Activated CD8-positive, alpha-beta memory T cell treated with anti-CD3 and anti-CD28 coated beads, Interleukin-2, amount 10 ng/mL, durations not matched to agents 7 days and 5 days (primary cell): ENCODE results near the gene CEP43. TPM values are rescaled to one million over a fixed set of nuclear protein-coding genes. Genes with fewer than 3 reads are reported as not detected.
A peak's percentile ranks its signal among the peaks of the same experiment; 100 is the strongest.

Source experiments
- ATAC-seq: fragments of 150-1000 bp; cut with Tn5 transposase; one replicate; pipeline ENCODE4 v1.10.0; 2021; ENCODE audit warnings: moderate library complexity
- CTCF ChIA-PET: fragments of 350-600 bp; sonication (Branson Sonifier 250); formaldehyde crosslinking; loops from one replicate; lab custom pipeline; 2021; ENCODE audit warnings: antibody characterized with exemption; lab: Charles Lee
- DNase-seq: peaks from one replicate; pipeline ENCODE4 v3.0.0-alpha.2; 2020
- H3K27ac Mint-ChIP-seq: one replicate; pipeline ENCODE4 v1.8.0; 2021; ENCODE audit warnings: mild to moderate bottlenecking, mixed read lengths
- H3K27me3 Mint-ChIP-seq: one replicate; pipeline ENCODE4 v1.8.0; 2021; ENCODE audit warnings: mixed read lengths
- H3K36me3 Mint-ChIP-seq: one replicate; pipeline ENCODE4 v1.8.0; 2021; ENCODE audit warnings: mild to moderate bottlenecking, mixed read lengths
- H3K4me1 Mint-ChIP-seq: one replicate; pipeline ENCODE4 v1.8.0; 2021; ENCODE audit warnings: mixed read lengths
- H3K4me3 Mint-ChIP-seq: one replicate; pipeline ENCODE4 v1.8.0; 2021; ENCODE audit warnings: mild to moderate bottlenecking, moderate library complexity, mixed read lengths
- H3K9me3 Mint-ChIP-seq: one replicate; pipeline ENCODE4 v1.8.0; 2022; ENCODE audit warnings: low read depth, mixed read lengths
- total RNA-seq, 2 experiments: library from RNA; stranded (reverse); gene quantifications; one replicate each; pipeline ENCODE4 v1.2.3, GENCODE V29; 2021

CEP43 gene
- total RNA-seq, 2 experiments from 2014 or later, result 28.2 to 35.6 TPM

DNA sequence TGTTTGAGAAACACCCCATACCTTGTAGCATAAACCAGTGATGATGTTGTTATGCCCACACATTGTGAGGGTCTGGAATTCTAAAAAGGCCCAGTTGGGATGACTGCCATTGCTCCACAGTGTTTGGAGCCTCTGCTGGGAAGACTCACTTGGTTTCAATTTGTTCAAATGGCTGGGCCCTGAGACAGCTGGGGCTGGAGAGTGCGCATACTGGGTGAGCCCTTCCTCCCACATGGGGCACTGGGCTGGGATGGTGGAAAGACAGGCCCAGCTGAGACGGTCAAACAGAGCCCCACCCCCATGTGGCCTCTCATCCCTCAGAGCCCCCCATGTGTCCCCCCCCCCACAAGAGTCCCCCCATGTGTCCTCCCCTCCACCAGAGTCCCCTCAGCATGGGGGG lies 22.6 kb upstream of the CEP43 start:
- CTCF ChIA-PET, result no interaction called here

GRCh38 chr6:166977621-166978525 lies 21.3 kb upstream of the CEP43 start:
- ATAC-seq (no peak), DNase-seq (no peak)
- Mint-ChIP-seq H3K4me3 (no peak overlapping the region), H3K36me3 (peaks cover 45% of the 10 kb centered on the region), H3K9me3 (no peaks in the 10 kb centered on the region), H3K27ac (no peak overlapping the region), H3K27me3 (no peaks in the 10 kb centered on the region), H3K4me1 (no peaks in the 10 kb centered on the region)
- CTCF ChIA-PET, result no interaction called here

More for the DNA sequence above, 22.6 kb upstream of the CEP43 start:
- Mint-ChIP-seq H3K4me1 (no peaks in the 10 kb centered on the region), H3K36me3 (peaks cover 46% of the 10 kb centered on the region), H3K9me3 (no peaks in the 10 kb centered on the region), H3K27me3 (no peaks in the 10 kb centered on the region), H3K27ac (no peak overlapping the region), H3K4me3 (no peak overlapping the region)
- no peak for DNase-seq
- no peak for ATAC-seq

GRCh38 chr6:166980738-166981137 lies 18.5 kb upstream of the CEP43 start:
- CTCF ChIA-PET, result interaction anchor here (0.8 to 2.8 kb wide), 3 partner anchors 9 to 206 kb away, joined by 3 to 9 read pairs (median 4); no protein-coding TSS in a partner anchor
- Mint-ChIP-seq H3K4me1 (no peaks in the 10 kb centered on the region), H3K4me3 (no peak overlapping the region), H3K27ac (no peak overlapping the region), H3K9me3 (no peaks in the 10 kb centered on the region), H3K36me3 (peaks cover 47% of the 10 kb centered on the region), H3K27me3 (no peaks in the 10 kb centered on the region)
- DNase-seq (no peak), ATAC-seq (no peak)

DNA sequence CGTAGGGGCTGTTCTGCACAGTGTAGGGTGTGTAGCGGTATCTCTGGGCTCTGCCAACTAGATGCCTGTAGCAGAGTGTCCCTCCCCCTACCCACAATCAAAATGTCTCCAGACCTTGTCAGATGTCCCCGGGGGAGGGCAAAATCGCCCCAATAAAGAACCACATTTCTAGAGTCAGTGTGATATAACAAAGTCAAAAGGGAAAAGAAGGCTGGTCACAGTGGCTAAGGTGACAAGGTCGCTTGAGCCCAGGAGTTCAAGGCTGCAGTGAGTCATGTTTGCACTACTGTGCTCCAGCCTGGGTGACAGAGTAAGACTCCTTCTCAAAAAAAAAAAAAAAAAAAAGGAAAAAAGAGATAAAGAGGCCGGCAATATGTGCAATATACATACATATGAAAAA lies 11.7 kb upstream of the CEP43 start:
- no peak overlapping the region for H3K27ac Mint-ChIP-seq
- no peaks in the 10 kb centered on the region for H3K9me3 Mint-ChIP-seq
- peaks cover 8% of the 10 kb centered on the region for H3K4me1 Mint-ChIP-seq
- ATAC-seq, result no peak
- H3K27me3 Mint-ChIP-seq, result no peaks in the 10 kb centered on the region
- no peak for DNase-seq
- CTCF ChIA-PET, result no interaction called here
- no peak overlapping the region for H3K4me3 Mint-ChIP-seq
- peaks cover 36% of the 10 kb centered on the region for H3K36me3 Mint-ChIP-seq

GRCh38 chr6:166987930-166988329 lies 11.3 kb upstream of the CEP43 start:
- no peaks in the 10 kb centered on the region for H3K27me3 Mint-ChIP-seq
- DNase-seq (no peak), ATAC-seq (no peak)
- H3K36me3 Mint-ChIP-seq, result peaks cover 35% of the 10 kb centered on the region
- no peak overlapping the region for H3K27ac Mint-ChIP-seq
- CTCF ChIA-PET, result interaction anchor here (0.6 to 2.8 kb wide), 9 partner anchors 8 to 213 kb away, joined by 3 to 17 read pairs (median 4); no protein-coding TSS in a partner anchor
- H3K4me3 Mint-ChIP-seq, result no peak overlapping the region
- peaks cover 8% of the 10 kb centered on the region for H3K4me1 Mint-ChIP-seq
- no peaks in the 10 kb centered on the region for H3K9me3 Mint-ChIP-seq

GRCh38 chr6:166988674-166989201 lies 10.5 kb upstream of the CEP43 start:
- Mint-ChIP-seq H3K4me3 (no peak overlapping the region), H3K4me1 (peaks cover 12% of the 10 kb centered on the region), H3K27me3 (no peaks in the 10 kb centered on the region), H3K27ac (no peak overlapping the region), H3K9me3 (no peaks in the 10 kb centered on the region), H3K36me3 (peaks cover 33% of the 10 kb centered on the region)
- DNase-seq, result no peak
- no peak for ATAC-seq
- CTCF ChIA-PET, result interaction anchor here (0.6 to 2.8 kb wide), 13 partner anchors 9 to 213 kb away, joined by 3 to 17 read pairs (median 4); partner anchors contain the start of gene RNASET2

- Mint-ChIP-seq H3K27me3 (no peaks in the 10 kb centered on the region), H3K9me3 (no peaks in the 10 kb centered on the region), H3K36me3 (peaks cover 35% of the 10 kb centered on the region), H3K27ac (peak overlapping the region; percentile 26), H3K4me3 (no peak overlapping the region), H3K4me1 (peaks cover 14% of the 10 kb centered on the region)
- CTCF ChIA-PET, result interaction anchor here (0.8 to 2.8 kb wide), 17 partner anchors 9 to 215 kb away, joined by 3 to 17 read pairs (median 4); partner anchors contain the start of genes CEP43 and RNASET2
- ATAC-seq, result no peak
- no peak for DNase-seq
Observed at GRCh38 chr6:166989427-166990032, 9.7 kb upstream of the CEP43 start.

DNA sequence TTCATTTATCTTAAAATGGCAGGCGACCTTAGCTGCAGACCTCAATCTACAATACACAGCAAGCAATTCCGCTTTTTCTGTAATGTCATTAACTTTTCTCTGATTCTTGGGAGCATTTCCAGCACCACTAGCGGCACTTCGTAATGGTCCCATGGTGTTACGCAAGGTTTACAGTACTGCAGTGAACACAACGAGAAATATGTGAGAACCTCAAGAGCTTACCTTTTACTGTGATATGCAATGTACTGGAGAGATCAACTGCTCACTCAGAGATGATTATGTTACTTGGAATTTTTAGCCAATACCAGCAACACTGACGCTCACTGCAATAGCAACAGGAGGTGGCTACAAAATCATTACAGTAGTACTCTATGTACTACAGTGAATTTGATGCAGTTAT lies 2.8 kb upstream of the CEP43 start:
- Mint-ChIP-seq H3K4me1 (peaks cover 29% of the 10 kb centered on the region), H3K9me3 (no peaks in the 10 kb centered on the region), H3K4me3 (no peak overlapping the region), H3K27me3 (no peaks in the 10 kb centered on the region), H3K27ac (no peak overlapping the region), H3K36me3 (peaks cover 44% of the 10 kb centered on the region)
- CTCF ChIA-PET, result interaction anchor here (1.2 kb wide), 1 partner anchor 145 kb away, joined by 5 read pairs; no protein-coding TSS in a partner anchor
- DNase-seq (no peak), ATAC-seq (no peak)

DNA sequence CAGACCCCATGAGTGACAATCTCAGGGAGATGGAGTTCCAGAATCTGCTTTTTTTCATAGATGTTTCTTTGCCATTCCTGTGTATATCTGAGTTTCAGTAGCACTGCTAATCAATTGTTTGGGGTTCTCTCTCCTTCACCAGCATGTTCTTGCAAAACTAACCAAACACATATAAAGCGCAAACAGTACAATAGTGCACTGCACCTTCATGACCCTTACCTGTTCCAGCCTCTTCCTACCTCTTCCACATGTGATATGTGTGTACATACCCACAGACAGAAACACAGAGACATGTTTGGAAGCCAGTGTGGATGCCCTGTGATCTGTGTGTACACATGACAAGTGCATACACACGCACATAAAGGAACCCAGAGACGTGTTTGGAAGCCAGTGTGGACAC lies 1.8 kb upstream of the CEP43 start:
- no peak for ATAC-seq
- Mint-ChIP-seq H3K4me3 (peak overlapping the region; percentile 88), H3K27me3 (no peaks in the 10 kb centered on the region), H3K9me3 (no peaks in the 10 kb centered on the region), H3K36me3 (peaks cover 45% of the 10 kb centered on the region), H3K4me1 (peaks cover 32% of the 10 kb centered on the region), H3K27ac (peak overlapping the region; percentile 80)
- no peak for DNase-seq
- CTCF ChIA-PET, result interaction anchor here (1.2 to 3.2 kb wide), 2 partner anchors 38 to 144 kb away, joined by 3 to 20 read pairs; no protein-coding TSS in a partner anchor

GRCh38 chr6:166997768-166998255 lies 1.4 kb upstream of the CEP43 start:
- Mint-ChIP-seq H3K9me3 (no peaks in the 10 kb centered on the region), H3K4me3 (peak overlapping the region; percentile 88), H3K27ac (peak overlapping the region; percentile 80), H3K27me3 (no peaks in the 10 kb centered on the region), H3K36me3 (peaks cover 40% of the 10 kb centered on the region), H3K4me1 (peaks cover 32% of the 10 kb centered on the region)
- DNase-seq (peak; percentile 74), ATAC-seq (peak; percentile 10)
- CTCF ChIA-PET, result interaction anchor here (1.1 to 3.2 kb wide), 4 partner anchors 38 to 154 kb away, joined by 3 to 20 read pairs (median 3); no protein-coding TSS in a partner anchor

- Mint-ChIP-seq H3K27ac (peak overlapping the region; percentile 87), H3K9me3 (no peaks in the 10 kb centered on the region), H3K27me3 (no peaks in the 10 kb centered on the region), H3K4me3 (peak overlapping the region; percentile 88), H3K4me1 (peaks cover 30% of the 10 kb centered on the region), H3K36me3 (peaks cover 39% of the 10 kb centered on the region)
- ATAC-seq, result peak; percentile 25
- CTCF ChIA-PET, result interaction anchor here (0.7 to 3.2 kb wide), 12 partner anchors 8 to 224 kb away, joined by 3 to 20 read pairs (median 4); partner anchors contain the start of gene RNASET2
- DNase-seq, result peak; percentile 55
Observed at GRCh38 chr6:166998256-166999144, 697 bp upstream of the CEP43 start.

DNA sequence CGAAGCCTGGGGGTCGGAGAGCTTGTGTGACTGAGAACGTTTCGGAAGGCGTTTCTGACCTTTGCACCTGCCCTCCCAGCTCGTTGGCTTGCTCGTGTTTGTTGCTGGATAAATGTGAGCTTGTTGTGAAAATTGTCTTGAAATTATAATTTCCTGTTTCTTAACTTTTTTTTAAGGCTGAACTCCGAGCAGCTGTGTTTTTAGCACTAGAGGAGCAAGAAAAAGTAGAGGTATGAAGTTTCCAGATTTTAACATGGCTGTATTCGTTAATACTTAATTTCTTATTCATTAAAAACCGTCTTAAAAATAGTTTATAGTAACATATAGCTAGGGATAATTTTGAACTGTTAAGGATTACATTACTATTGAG lies 672 bp downstream of the CEP43 start:
- Mint-ChIP-seq H3K4me3 (peak overlapping the region; percentile 88), H3K36me3 (peaks cover 37% of the 10 kb centered on the region), H3K9me3 (no peaks in the 10 kb centered on the region), H3K27me3 (no peaks in the 10 kb centered on the region), H3K4me1 (peaks cover 26% of the 10 kb centered on the region), H3K27ac (peak overlapping the region; percentile 82)
- ATAC-seq (no peak), DNase-seq (no peak)
- CTCF ChIA-PET, result interaction anchor here (0.7 to 3.2 kb wide), 9 partner anchors 10 to 225 kb away, joined by 3 to 20 read pairs (median 4); partner anchors contain the start of gene RNASET2
